Measurements from ENCODE around the gene GPR183.

GPR183 gene

GRCh38 chr13:99321709-99322108 is 14.5 kb upstream of the GPR183 start:
- H3K4me3 ChIP-seq (ENCODE audit: low read length) = no peak overlapping the region
- DNase-seq (ENCODE audit: low read depth) = no peak
- no peak for TF ChIP-seq CTCF (IDR thresholded peaks at IDR 0.05; ENCODE audit: insufficient read depth, low read depth, low read length, missing control alignments)

- no peak for TF ChIP-seq CTCF (IDR thresholded peaks at IDR 0.05; ENCODE audit: insufficient read depth, low read depth, low read length, missing control alignments)
- no peak overlapping the region for H3K4me3 ChIP-seq (ENCODE audit: low read length)
- DNase-seq (ENCODE audit: low read depth) = peak; percentile 83
Measured at GRCh38 chr13:99320693-99321481, 13.7 kb upstream of the GPR183 start.

- no peak overlapping the region for H3K4me3 ChIP-seq (ENCODE audit: low read length)
- no peak for TF ChIP-seq CTCF (IDR thresholded peaks at IDR 0.05; ENCODE audit: insufficient read depth, low read depth, low read length, missing control alignments)
- DNase-seq (ENCODE audit: low read depth) = no peak
Measured at GRCh38 chr13:99316657-99317256, 9.6 kb upstream of the GPR183 start.

- no peak for TF ChIP-seq CTCF (IDR thresholded peaks at IDR 0.05; ENCODE audit: insufficient read depth, low read depth, low read length, missing control alignments)
- no peak for DNase-seq (ENCODE audit: low read depth)
- H3K4me3 ChIP-seq (ENCODE audit: low read length) = no peak overlapping the region
Measured at GRCh38 chr13:99316224-99316623, 9.0 kb upstream of the GPR183 start.

- TF ChIP-seq CTCF (IDR thresholded peaks at IDR 0.05; ENCODE audit: insufficient read depth, low read depth, low read length, missing control alignments) = no peak
- H3K4me3 ChIP-seq (ENCODE audit: low read length) = no peak overlapping the region
- no peak for DNase-seq (ENCODE audit: low read depth)
Measured at GRCh38 chr13:99315186-99315585, 8.0 kb upstream of the GPR183 start.

- H3K4me3 ChIP-seq (ENCODE audit: low read length) = no peak overlapping the region
- no peak for DNase-seq (ENCODE audit: low read depth)
- no peak for TF ChIP-seq CTCF (IDR thresholded peaks at IDR 0.05; ENCODE audit: insufficient read depth, low read depth, low read length, missing control alignments)
Measured at GRCh38 chr13:99314640-99315176, 7.5 kb upstream of the GPR183 start.

Measured in epithelial cell of esophagus (primary cell).